ENCODE measurements around the gene TMEM239. TPM values are rescaled to one million over a fixed set of nuclear protein-coding genes. Genes with fewer than 3 reads are reported as not detected.

TMEM239 gene
- total RNA-seq, 1 donor: 0.43 TPM

GRCh38 chr20:2834401-2835110 is 18.4 kb downstream of the TMEM239 start:
- no peak overlapping the region for H3K4me3 ChIP-seq (ENCODE audit: low read depth, low read length)
- DNase-seq (ENCODE audit: low read depth): no peak
- no peak for TF ChIP-seq CTCF (IDR thresholded peaks at IDR 0.05; ENCODE audit: insufficient read depth, low read depth, low read length)

- no peak overlapping the region for H3K4me3 ChIP-seq (ENCODE audit: low read depth, low read length)
- no peak for DNase-seq (ENCODE audit: low read depth)
- TF ChIP-seq CTCF (IDR thresholded peaks at IDR 0.05; ENCODE audit: insufficient read depth, low read depth, low read length): no peak
These were observed 19.2 kb downstream of the TMEM239 start for GRCh38 chr20:2835331-2835796.

GRCh38 chr20:2836035-2836434 is 19.9 kb downstream of the TMEM239 start:
- no peak for DNase-seq (ENCODE audit: low read depth)
- no peak for TF ChIP-seq CTCF (IDR thresholded peaks at IDR 0.05; ENCODE audit: insufficient read depth, low read depth, low read length)
- H3K4me3 ChIP-seq (ENCODE audit: low read depth, low read length): no peak overlapping the region

- DNase-seq (ENCODE audit: low read depth): no peak
These were observed 21.2 kb downstream of the TMEM239 start for GRCh38 chr20:2837221-2837960.

GRCh38 chr20:2838170-2838797 is 22.1 kb downstream of the TMEM239 start:
- no peak for DNase-seq (ENCODE audit: low read depth)
- TF ChIP-seq CTCF (IDR thresholded peaks at IDR 0.05; ENCODE audit: insufficient read depth, low read depth, low read length): no peak
- no peak overlapping the region for H3K4me3 ChIP-seq (ENCODE audit: low read depth, low read length)

More at GRCh38 chr20:2837221-2837960, 21.2 kb downstream of the TMEM239 start:
- no peak overlapping the region for H3K4me3 ChIP-seq (ENCODE audit: low read depth, low read length)
- no peak for TF ChIP-seq CTCF (IDR thresholded peaks at IDR 0.05; ENCODE audit: insufficient read depth, low read depth, low read length)

GRCh38 chr20:2838847-2839671 is 22.9 kb downstream of the TMEM239 start:
- no peak for TF ChIP-seq CTCF (IDR thresholded peaks at IDR 0.05; ENCODE audit: insufficient read depth, low read depth, low read length)
- no peak for DNase-seq (ENCODE audit: low read depth)
- H3K4me3 ChIP-seq (ENCODE audit: low read depth, low read length): no peak overlapping the region

Data from fibroblast of villous mesenchyme (primary cell).